KMS-11 (cell line): ENCODE results near the gene PDCD1LG2.

ENCODE experiments used
- H2AFZ ChIP-seq: fragments of 200-600 bp; sonication (generic); 2 replicates; pipeline ENCODE4 v1.6.1; 2016; ENCODE audit warnings: antibody characterized with exemption, mixed run types, low read depth
- H3K27ac ChIP-seq: fragments of 200-600 bp; sonication (generic); 2 replicates; pipeline ENCODE4 v1.6.1; 2016; ENCODE audit warnings: mild to moderate bottlenecking, mixed run types
- H3K27me3 ChIP-seq: fragments of 200-600 bp; sonication (generic); 2 replicates; pipeline ENCODE4 v1.6.1; 2017; ENCODE audit warnings: mild to moderate bottlenecking, low read depth, mixed run types, moderate library complexity; ENCODE audit not compliant: insufficient read depth
- H3K36me3 ChIP-seq: fragments of 200-600 bp; sonication (generic); 2 replicates; pipeline ENCODE4 v1.6.1; 2017; ENCODE audit warnings: mild to moderate bottlenecking, mixed run types; ENCODE audit not compliant: insufficient read depth
- H3K4me1 ChIP-seq: fragments of 200-600 bp; sonication (generic); 2 replicates; pipeline ENCODE4 v1.6.1; 2016; ENCODE audit warnings: mild to moderate bottlenecking, low read depth, mixed run types; ENCODE audit not compliant: poor library complexity, severe bottlenecking
- H3K4me2 ChIP-seq: fragments of 200-600 bp; sonication (generic); 2 replicates; pipeline ENCODE4 v1.7.0; 2016; ENCODE audit warnings: mild to moderate bottlenecking, mixed run types
- H3K4me3 ChIP-seq: fragments of 200-600 bp; sonication (generic); IDR thresholded peaks from 2 replicates; pipeline ENCODE4 v1.6.1; 2017; ENCODE audit warnings: low read depth, low read length, mixed read lengths; ENCODE audit not compliant: insufficient read depth
- H3K79me2 ChIP-seq: fragments of 200-600 bp; sonication (generic); 2 replicates; pipeline ENCODE4 v1.6.1; 2016; ENCODE audit warnings: low read depth, mixed run types; ENCODE audit not compliant: insufficient read depth
- H3K9ac ChIP-seq: fragments of 200-600 bp; sonication (generic); 2 replicates; pipeline ENCODE4 v1.6.1; 2016; ENCODE audit warnings: mild to moderate bottlenecking, mixed run types
- H4K20me1 ChIP-seq: fragments of 200-600 bp; sonication (generic); 2 replicates; pipeline ENCODE4 v1.6.1; 2016; ENCODE audit warnings: mild to moderate bottlenecking, mixed run types; ENCODE audit not compliant: insufficient read depth
- CTCF ChIP-seq: fragments of 200-600 bp; sonication (generic); conservative IDR thresholded peaks from 2 replicates; pipeline ENCODE4 v1.6.1; 2017; ENCODE audit warnings: low read depth, mild to moderate bottlenecking, antibody characterized with exemption, low read length, moderate library complexity, mixed read lengths

The PDCD1LG2 gene

GRCh38 chr9:5562806-5563416 lies 52.6 kb downstream of the PDCD1LG2 start:
- no peak overlapping the region for H3K27ac ChIP-seq

GRCh38 chr9:5563417-5563815 lies 53.1 kb downstream of the PDCD1LG2 start:
- no peaks in the 10 kb centered on the region for H4K20me1 ChIP-seq
- no peak overlapping the region for H2AFZ ChIP-seq
- no peak overlapping the region for H3K9ac ChIP-seq
- H3K4me2 ChIP-seq: no peak overlapping the region
- H3K4me3 ChIP-seq: no peak overlapping the region
- no peaks in the 10 kb centered on the region for H3K27me3 ChIP-seq
- H3K79me2 ChIP-seq: no peaks in the 10 kb centered on the region
- TF ChIP-seq CTCF: no peak
- no peak overlapping the region for H3K27ac ChIP-seq
- H3K36me3 ChIP-seq: no peaks in the 10 kb centered on the region
- peaks cover 7% of the 10 kb centered on the region for H3K4me1 ChIP-seq

More at GRCh38 chr9:5562806-5563416, 52.6 kb downstream of the PDCD1LG2 start:
- H3K9ac ChIP-seq: no peak overlapping the region
- H3K4me2 ChIP-seq: no peak overlapping the region
- H4K20me1 ChIP-seq: no peaks in the 10 kb centered on the region
- no peaks in the 10 kb centered on the region for H3K36me3 ChIP-seq
- TF ChIP-seq CTCF: no peak
- H3K79me2 ChIP-seq: no peaks in the 10 kb centered on the region
- no peak overlapping the region for H3K4me3 ChIP-seq
- H2AFZ ChIP-seq: no peak overlapping the region
- H3K4me1 ChIP-seq: peaks cover 12% of the 10 kb centered on the region
- H3K27me3 ChIP-seq: no peaks in the 10 kb centered on the region

- no peaks in the 10 kb centered on the region for H3K27me3 ChIP-seq
- no peak overlapping the region for H3K27ac ChIP-seq
- H3K36me3 ChIP-seq: no peaks in the 10 kb centered on the region
- H3K4me3 ChIP-seq: no peak overlapping the region
- peaks cover 3% of the 10 kb centered on the region for H3K4me1 ChIP-seq
- no peaks in the 10 kb centered on the region for H3K79me2 ChIP-seq
- TF ChIP-seq CTCF: no peak
- no peaks in the 10 kb centered on the region for H4K20me1 ChIP-seq
- no peak overlapping the region for H3K4me2 ChIP-seq
- H3K9ac ChIP-seq: no peak overlapping the region
- no peak overlapping the region for H2AFZ ChIP-seq
These were observed 53.6 kb downstream of the PDCD1LG2 start for GRCh38 chr9:5563886-5564285.

GRCh38 chr9:5566054-5566618 lies 55.8 kb downstream of the PDCD1LG2 start:
- no peak overlapping the region for H2AFZ ChIP-seq

More at GRCh38 chr9:5566054-5566618, 55.8 kb downstream of the PDCD1LG2 start:
- Histone ChIP-seq H3K27me3 (no peaks in the 10 kb centered on the region), H4K20me1 (no peaks in the 10 kb centered on the region), H3K9ac (no peak overlapping the region), H3K4me2 (no peak overlapping the region), H3K27ac (no peak overlapping the region), H3K36me3 (no peaks in the 10 kb centered on the region), H3K4me1 (peaks cover 6% of the 10 kb centered on the region), H3K79me2 (no peaks in the 10 kb centered on the region), H3K4me3 (no peak overlapping the region)
- no peak for TF ChIP-seq CTCF
